BE2C (cell line): ENCODE measurements around the gene EIF5A.

ENCODE experiments used
- DNase-seq: peaks from one replicate; pipeline ENCODE4 v3.0.0-alpha.2; 2020
- H3K27me3 ChIP-seq: fragments of 250-450 bp; sonication (Bioruptor Pico); 2 replicates; pipeline ENCODE4 v1.5.1; 2020; ENCODE audit warnings: mild to moderate bottlenecking
- H3K36me3 ChIP-seq: fragments of 250-450 bp; sonication (Bioruptor Pico); 2 replicates; pipeline ENCODE4 v1.5.1; 2020; ENCODE audit warnings: mild to moderate bottlenecking
- H3K4me1 ChIP-seq: fragments of 250-450 bp; sonication (Bioruptor Pico); 2 replicates; pipeline ENCODE4 v1.5.1; 2020
- H3K4me3 ChIP-seq: 2 replicates; pipeline ENCODE4 v1.5.1; 2011; ENCODE audit warnings: low read depth, low read length
- H3K9me3 ChIP-seq: fragments of 250-450 bp; sonication (Bioruptor Pico); 2 replicates; pipeline ENCODE4 v1.5.1; 2020
- CTCF ChIP-seq: IDR thresholded peaks from 2 replicates; pipeline ENCODE4 v1.5.1; 2012; ENCODE audit warnings: mild to moderate bottlenecking, low read depth, low read length

EIF5A gene

GRCh38 chr17:7322520-7323194 is 15.2 kb downstream of the EIF5A start:
- no peak overlapping the region for H3K4me3 ChIP-seq
- H3K36me3 ChIP-seq = peaks cover 23% of the 10 kb centered on the region
- H3K4me1 ChIP-seq = no peaks in the 10 kb centered on the region
- DNase-seq = no peak
- H3K9me3 ChIP-seq = no peaks in the 10 kb centered on the region
- TF ChIP-seq CTCF = no peak
- H3K27me3 ChIP-seq = no peaks in the 10 kb centered on the region

- TF ChIP-seq CTCF = peak; percentile 70
- peak; percentile 61 for DNase-seq
- Histone ChIP-seq H3K4me3 (no peak overlapping the region), H3K4me1 (no peaks in the 10 kb centered on the region), H3K9me3 (no peaks in the 10 kb centered on the region), H3K27me3 (no peaks in the 10 kb centered on the region), H3K36me3 (peaks cover 23% of the 10 kb centered on the region)
Observed at GRCh38 chr17:7323731-7324437, 16.5 kb downstream of the EIF5A start.

DNA sequence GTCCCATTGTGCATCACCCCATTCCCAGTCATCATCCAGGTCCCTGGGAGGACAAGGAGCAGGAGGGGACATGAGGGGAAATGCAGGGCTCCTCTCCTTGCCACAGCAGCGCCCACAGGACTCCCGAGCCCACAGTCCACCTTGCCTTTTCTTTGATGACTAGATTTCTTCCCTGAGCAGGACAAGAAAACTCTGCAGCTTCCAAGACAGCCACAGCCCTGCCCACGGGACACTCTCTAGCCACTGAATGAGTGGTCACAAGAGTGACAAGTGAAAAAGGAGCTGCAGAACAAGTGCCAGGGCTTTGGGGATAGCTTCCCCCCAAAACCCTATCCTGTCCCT is 17.0 kb downstream of the EIF5A start:
- Histone ChIP-seq H3K9me3 (no peaks in the 10 kb centered on the region), H3K4me1 (no peaks in the 10 kb centered on the region), H3K36me3 (peaks cover 23% of the 10 kb centered on the region), H3K27me3 (no peaks in the 10 kb centered on the region), H3K4me3 (no peak overlapping the region)
- no peak for DNase-seq
- no peak for TF ChIP-seq CTCF

DNA sequence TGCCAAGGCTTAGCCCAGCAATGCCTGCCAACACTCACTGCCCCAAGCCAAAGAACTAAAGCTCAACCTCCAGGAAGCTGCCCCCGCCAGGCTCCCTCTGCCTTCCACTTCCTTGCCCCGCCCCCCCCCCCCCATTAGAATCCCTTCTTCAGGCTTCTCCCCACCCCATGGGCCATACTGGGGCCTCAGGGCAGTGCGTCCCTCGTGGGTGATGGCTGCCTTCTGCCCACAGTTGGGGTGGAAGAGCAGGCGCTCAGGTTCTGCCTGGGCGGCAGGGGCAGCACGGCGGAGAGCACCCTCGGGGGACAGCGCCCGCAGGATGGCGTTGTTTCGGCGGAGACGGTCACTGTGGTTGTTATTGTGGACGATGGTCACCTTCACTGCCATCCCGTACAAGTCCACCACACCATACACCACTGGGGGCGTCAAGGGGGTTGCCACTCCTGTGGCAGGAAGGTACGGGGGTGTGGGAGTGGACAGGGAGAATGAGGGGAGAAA is 17.7 kb downstream of the EIF5A start:
- TF ChIP-seq CTCF = no peak
- no peaks in the 10 kb centered on the region for H3K27me3 ChIP-seq
- DNase-seq = no peak
- no peaks in the 10 kb centered on the region for H3K4me1 ChIP-seq
- peaks cover 23% of the 10 kb centered on the region for H3K36me3 ChIP-seq
- H3K4me3 ChIP-seq = no peak overlapping the region
- H3K9me3 ChIP-seq = no peaks in the 10 kb centered on the region

DNA sequence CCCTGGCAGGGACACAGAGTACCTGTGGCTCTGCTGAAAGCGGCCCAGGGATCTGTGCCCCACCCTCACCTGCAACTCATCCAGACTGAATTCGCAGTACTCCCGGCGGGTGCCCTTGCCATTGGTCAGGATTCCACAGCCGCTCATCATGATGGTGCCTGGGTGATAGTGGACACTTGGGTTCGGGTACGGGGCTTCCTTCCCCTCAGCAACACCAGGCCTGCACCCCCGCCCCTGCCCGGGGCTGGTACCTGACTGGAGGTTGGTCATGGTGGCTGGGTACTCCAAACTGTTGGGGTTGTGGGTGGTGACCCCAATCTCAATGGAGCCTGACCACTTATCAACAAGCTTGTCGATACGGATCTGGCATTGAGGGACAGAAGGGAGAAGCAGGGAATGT is 18.8 kb downstream of the EIF5A start:
- no peak for TF ChIP-seq CTCF
- Histone ChIP-seq H3K9me3 (no peaks in the 10 kb centered on the region), H3K36me3 (peaks cover 23% of the 10 kb centered on the region), H3K27me3 (no peaks in the 10 kb centered on the region), H3K4me1 (no peaks in the 10 kb centered on the region), H3K4me3 (no peak overlapping the region)
- DNase-seq = no peak

- TF ChIP-seq CTCF = no peak
- no peak for DNase-seq
- H3K36me3 ChIP-seq = peaks cover 20% of the 10 kb centered on the region
Observed at GRCh38 chr17:7327056-7327455, 19.6 kb downstream of the EIF5A start.

More at GRCh38 chr17:7327056-7327455, 19.6 kb downstream of the EIF5A start:
- H3K27me3 ChIP-seq = no peaks in the 10 kb centered on the region
- H3K9me3 ChIP-seq = no peaks in the 10 kb centered on the region
- H3K4me3 ChIP-seq = no peak overlapping the region
- no peaks in the 10 kb centered on the region for H3K4me1 ChIP-seq
